GM21526 (cell line): Measurements from ENCODE around the gene RBM25.
"Not testable (repeated sequence)": the region's sequence is repeated elsewhere in the genome, so short reads cannot be mapped to it uniquely, and the experiment has no call there.

Experiments
- ATAC-seq: cut with Tn5 transposase; IDR thresholded peaks from one replicate; pipeline ENCODE4 v1.9.1; 2021; ENCODE audit warnings: moderate library complexity; ENCODE audit not compliant: unreplicated experiment, low FRiP score

Gene RBM25

GRCh38 chr14:73168274-73168673 is 109.9 kb downstream of the RBM25 start:
- no peak for ATAC-seq

GRCh38 chr14:73168691-73169090 is 110.4 kb downstream of the RBM25 start:
- no peak for ATAC-seq

- not testable (repeated sequence) for ATAC-seq
Observed at GRCh38 chr14:73169855-73170254, 111.5 kb downstream of the RBM25 start.

- no peak for ATAC-seq
Observed at GRCh38 chr14:73170686-73171085, 112.4 kb downstream of the RBM25 start.

- no peak for ATAC-seq
Observed at GRCh38 chr14:73172500-73172899, 114.2 kb downstream of the RBM25 start.

- ATAC-seq = no peak
Observed at GRCh38 chr14:73173092-73173735, 114.9 kb downstream of the RBM25 start.
